Upper lobe of left lung (tissue), 6 donors: ENCODE measurements around the gene OR6S1. TPM values are rescaled to one million over a fixed set of nuclear protein-coding genes. Genes with fewer than 3 reads are reported as not detected.

Experiments used
- ATAC-seq, 2 donors: fragments of 200-7000 bp; cut with Tn5 transposase; one replicate each; pipeline ENCODE4 v1.9.1; 2022; ENCODE audit warnings: mild to moderate bottlenecking in 2 of 2, moderate library complexity in 2 of 2; ENCODE audit not compliant: low FRiP score in 2 of 2
- DNase-seq, 2 donors: peaks; one replicate each; pipeline ENCODE4 v3.0.0-alpha.2; 2019 to 2020
- H3K27ac ChIP-seq, 4 donors: fragments of 200-600 bp; sonication (generic); one replicate each; pipeline ENCODE4 v1.5.1; 2016 to 2019
- H3K27me3 ChIP-seq, 4 donors: fragments of 200-600 bp; sonication (generic); one replicate each; pipeline ENCODE4 v1.5.1; 2017 to 2019
- H3K36me3 ChIP-seq, 4 donors: fragments of 200-600 bp; sonication (generic); one replicate each; pipeline ENCODE4 v1.5.1; 2016 to 2019
- H3K4me1 ChIP-seq, 4 donors: fragments of 200-600 bp; sonication (generic); one replicate each; pipeline ENCODE4 v1.5.1; 2018 to 2019
- H3K4me3 ChIP-seq, 4 donors: fragments of 200-600 bp; sonication (generic); one replicate each; pipeline ENCODE4 v1.5.1; 2017 to 2019; ENCODE audit warnings: mild to moderate bottlenecking in 2 of 4, moderate library complexity in 1 of 4
- H3K9me3 ChIP-seq, 4 donors: fragments of 200-600 bp; sonication (generic); one replicate each; pipeline ENCODE4 v1.5.1; 2018 to 2019
- EP300 ChIP-seq, 4 donors: sonication (generic); formaldehyde crosslinking; IDR thresholded peaks; one replicate each; pipeline ENCODE4 v1.5.1; 2017; ENCODE audit warnings: antibody characterized with exemption in 4 of 4, control low read depth in 2 of 4
- POLR2A ChIP-seq, 4 donors: fragments of 450-650 bp; IDR thresholded peaks; one replicate each; pipeline ENCODE4 v1.5.1; 2016 to 2017; ENCODE audit warnings: antibody characterized with exemption in 4 of 4, mild to moderate bottlenecking in 2 of 4
- POLR2AphosphoS5 ChIP-seq, 2 donors: sonication (generic); formaldehyde crosslinking; IDR thresholded peaks; one replicate each; pipeline ENCODE4 v1.5.1; 2017; ENCODE audit warnings: antibody characterized with exemption in 2 of 2
- WGBS, 2 donors: methylation state at CpG; one replicate each; pipeline ENCODE4 v1.1.5; 2017 to 2018; 5-methylcytosine and 5-hydroxymethylcytosine counted together
- small RNA-seq, 4 donors: library from RNA; depleted of rRNA; stranded (forward); fragments of <200 nt; gene quantifications; one replicate each; pipeline ENCODE3, GENCODE V24; 2016
- total RNA-seq, 6 donors: library from RNA; depleted of rRNA in 4 of 6; stranded (reverse); fragments of >200 nt in 4 of 6; gene quantifications; one replicate each; pipeline versions ENCODE4 v1.1.0 to v1.2.1, GENCODE V29; 2016 to 2021
- TF ChIP-seq, protein P1 (sequence below), 6 experiments: fragments of 450-650 bp in 4 of 6; fragments of 200-600 bp in 2 of 6; sonication (generic) in 2 of 6; IDR thresholded peaks; one replicate each; pipeline ENCODE4 v1.5.1; 2016 to 2019; ENCODE audit warnings: antibody characterized with exemption in 6 of 6
- donor health status: DM: no; HTN: no; CAD: no; lungs with moderate emphysema.
- donor health status: DM: no; HTN: yes; CAD: no; lungs with severe emphysema.

The OR6S1 gene
- total RNA-seq, 6 donors from 2014 or later: not detected

DNA sequence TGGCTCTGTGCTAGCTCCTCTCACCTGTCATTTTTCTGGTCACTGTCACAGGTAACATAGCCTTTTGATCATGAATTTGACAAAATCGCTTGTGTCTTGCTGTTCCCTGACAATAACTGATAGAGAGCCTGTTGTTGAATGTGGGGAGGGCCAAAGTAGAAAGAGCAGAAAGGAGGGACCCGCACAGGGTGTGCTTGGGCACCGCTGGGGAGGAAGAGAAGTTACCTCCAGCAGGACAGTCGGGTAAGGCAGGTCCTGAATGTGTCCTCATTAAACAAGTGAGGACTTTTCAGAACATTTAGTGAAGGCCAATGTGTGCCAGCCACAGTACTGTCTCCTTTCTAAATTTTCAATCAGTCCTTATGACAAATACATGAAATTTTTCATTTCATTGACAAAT lies 50.3 kb downstream of the OR6S1 start, which contains the start of gene RNASE12:
TSS of gene RNASE12 (minus strand) at position 142 of the 400 bp plus-strand sequence. CDS start 653 bp downstream, outside the sequence.
- TF ChIP-seq POLR2A (IDR thresholded peaks at IDR 0.05) (no peak), POLR2AphosphoS5 (IDR thresholded peaks at IDR 0.05) (no peak), EP300 (IDR thresholded peaks at IDR 0.05) (no peak)
- TF ChIP-seq, protein P1, sequence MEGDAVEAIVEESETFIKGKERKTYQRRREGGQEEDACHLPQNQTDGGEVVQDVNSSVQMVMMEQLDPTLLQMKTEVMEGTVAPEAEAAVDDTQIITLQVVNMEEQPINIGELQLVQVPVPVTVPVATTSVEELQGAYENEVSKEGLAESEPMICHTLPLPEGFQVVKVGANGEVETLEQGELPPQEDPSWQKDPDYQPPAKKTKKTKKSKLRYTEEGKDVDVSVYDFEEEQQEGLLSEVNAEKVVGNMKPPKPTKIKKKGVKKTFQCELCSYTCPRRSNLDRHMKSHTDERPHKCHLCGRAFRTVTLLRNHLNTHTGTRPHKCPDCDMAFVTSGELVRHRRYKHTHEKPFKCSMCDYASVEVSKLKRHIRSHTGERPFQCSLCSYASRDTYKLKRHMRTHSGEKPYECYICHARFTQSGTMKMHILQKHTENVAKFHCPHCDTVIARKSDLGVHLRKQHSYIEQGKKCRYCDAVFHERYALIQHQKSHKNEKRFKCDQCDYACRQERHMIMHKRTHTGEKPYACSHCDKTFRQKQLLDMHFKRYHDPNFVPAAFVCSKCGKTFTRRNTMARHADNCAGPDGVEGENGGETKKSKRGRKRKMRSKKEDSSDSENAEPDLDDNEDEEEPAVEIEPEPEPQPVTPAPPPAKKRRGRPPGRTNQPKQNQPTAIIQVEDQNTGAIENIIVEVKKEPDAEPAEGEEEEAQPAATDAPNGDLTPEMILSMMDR (IDR thresholded peaks at IDR 0.05): no peak
- H3K9me3 ChIP-seq: no peaks in the 10 kb centered on the region
- H3K27ac ChIP-seq: no peak within 1 kb of the TSS

More for the DNA sequence above, 50.3 kb downstream of the OR6S1 start, which contains the start of gene RNASE12:
- Histone ChIP-seq H3K36me3 (no peaks in the 10 kb centered on the region), H3K4me3 (no peak within 1 kb of the TSS), H3K4me1 (no peaks in the 10 kb centered on the region), H3K27me3 (no peaks in the 10 kb centered on the region)
- 80 to 87% methylated on average over 4 of the region's 4 CpGs for WGBS, 2 donors
- no peak for DNase-seq
- ATAC-seq: peak in 1 of 2 donors; percentile 51

Small RNAs within 50 kb of the gene (small RNA-seq; reads per million reads assigned to genes)
- gene RF00019: 0 reads per million in 4 donors

Other genes with a start within 250 kb of the OR6S1 start
- gene TEP1, start 228.2 kb downstream of the OR6S1 start, total RNA-seq: 10 to 100 TPM; 23.3 to 97.4 (median 39.6) TPM
- gene KLHL33, start 205.5 kb downstream of the OR6S1 start, total RNA-seq: under 1 TPM in 3 of 6 donors, not detected in 3; 0.22 to 0.60 (median 0.24) TPM
- gene OSGEP, start 186.9 kb downstream of the OR6S1 start, total RNA-seq: 10 to 100 TPM; 31.7 to 58.8 (median 48.1) TPM
- 100 to 1,000 TPM in 4 of 6 donors, 10 to 100 TPM in 2; 81.5 to 134 (median 119) TPM for gene APEX1, start 186.5 kb downstream of the OR6S1 start, total RNA-seq
- 10 to 100 TPM; 20.8 to 58.7 (median 34.2) TPM for gene PIP4P1, start 180.3 kb downstream of the OR6S1 start, total RNA-seq
- 10 to 100 TPM in 5 of 6 donors, 1 to 10 TPM in 1; 6.3 to 98.8 (median 32.9) TPM for gene PNP, start 172.3 kb downstream of the OR6S1 start, total RNA-seq
- 1 to 10 TPM in 1 of 6 donors, under 1 TPM in 1, not detected in 4; 0.64 to 1.0 TPM for gene RNASE10, start 136.2 kb downstream of the OR6S1 start, total RNA-seq
- gene RNASE9, start 80.6 kb downstream of the OR6S1 start, total RNA-seq: not detected
- gene RNASE11, start 53.7 kb downstream of the OR6S1 start, total RNA-seq: not detected
- not detected for gene RNASE12, start 50.3 kb downstream of the OR6S1 start, total RNA-seq
- 100 to 1,000 TPM in 1 of 6 donors, 10 to 100 TPM in 5; 14.7 to 108 (median 26.7) TPM for gene RNASE4, start 42.9 kb upstream of the OR6S1 start, total RNA-seq
- 10 to 100 TPM; 16.8 to 47.4 (median 29.5) TPM for gene ANG, start 47.1 kb upstream of the OR6S1 start, total RNA-seq
- gene EDDM3A, start 104.2 kb upstream of the OR6S1 start, total RNA-seq: not detected
- not detected for gene EDDM3B, start 126.7 kb upstream of the OR6S1 start, total RNA-seq
- 10 to 100 TPM in 4 of 6 donors, 1 to 10 TPM in 2; 3.0 to 29.9 (median 15.2) TPM for gene RNASE6, start 139.6 kb upstream of the OR6S1 start, total RNA-seq
- gene RNASE1, start 161.2 kb upstream of the OR6S1 start, total RNA-seq: 1,000 to 10,000 TPM in 2 of 6 donors, 100 to 1,000 TPM in 4; 229 to 1,558 (median 860) TPM
- gene RNASE3, start 249.7 kb upstream of the OR6S1 start, total RNA-seq: under 1 TPM in 3 of 6 donors, not detected in 3; 0.43 to 0.76 (median 0.51) TPM